GF-D8 (cell line): ENCODE data around the gene GRID1.

Experiments
- DNase-seq: peaks from one replicate; lab custom pipeline; 2025; lab: John Stamatoyannopoulos, UW

GRID1 gene

DNA sequence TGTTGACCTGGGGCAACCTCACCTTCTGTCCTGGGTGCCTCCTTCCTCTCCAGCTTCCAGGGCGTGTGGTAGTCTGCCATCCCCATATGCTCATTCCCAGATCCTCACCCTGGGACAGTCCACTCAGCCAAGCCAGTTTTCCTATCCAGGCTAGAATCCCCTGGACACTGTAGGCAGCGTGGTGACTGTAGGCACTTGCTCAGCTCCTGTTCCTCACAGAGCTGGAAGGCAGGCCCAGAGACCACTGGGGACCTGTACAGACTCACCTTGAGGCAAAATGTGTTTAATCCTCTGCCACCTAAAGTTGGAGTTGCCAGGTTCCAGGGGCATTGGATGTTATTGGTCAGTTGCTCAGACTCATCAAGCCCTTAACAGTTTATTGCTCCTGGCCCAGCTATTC is 2.4 kb upstream of the GRID1 start:
- no peak for DNase-seq

DNA sequence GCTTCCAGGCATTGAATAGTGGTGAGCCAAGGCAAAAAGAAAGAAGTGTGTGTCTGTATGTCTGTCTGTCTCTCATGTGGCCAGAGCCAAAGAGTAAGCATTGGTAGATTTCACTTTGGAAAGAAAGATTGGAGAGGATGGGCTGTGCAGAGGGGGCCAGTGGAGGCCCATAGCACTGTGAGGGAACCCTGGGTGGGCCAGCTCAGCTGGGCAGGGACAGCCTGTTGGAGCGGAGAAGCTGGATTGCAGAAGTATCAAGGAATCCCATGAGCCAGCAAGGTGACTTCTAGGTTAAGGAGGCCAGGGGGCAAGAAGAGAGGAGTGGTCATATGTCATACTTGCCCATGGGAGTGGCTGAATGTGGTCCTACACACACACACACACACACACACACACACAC is 1.5 kb upstream of the GRID1 start:
- no peak for DNase-seq

DNA sequence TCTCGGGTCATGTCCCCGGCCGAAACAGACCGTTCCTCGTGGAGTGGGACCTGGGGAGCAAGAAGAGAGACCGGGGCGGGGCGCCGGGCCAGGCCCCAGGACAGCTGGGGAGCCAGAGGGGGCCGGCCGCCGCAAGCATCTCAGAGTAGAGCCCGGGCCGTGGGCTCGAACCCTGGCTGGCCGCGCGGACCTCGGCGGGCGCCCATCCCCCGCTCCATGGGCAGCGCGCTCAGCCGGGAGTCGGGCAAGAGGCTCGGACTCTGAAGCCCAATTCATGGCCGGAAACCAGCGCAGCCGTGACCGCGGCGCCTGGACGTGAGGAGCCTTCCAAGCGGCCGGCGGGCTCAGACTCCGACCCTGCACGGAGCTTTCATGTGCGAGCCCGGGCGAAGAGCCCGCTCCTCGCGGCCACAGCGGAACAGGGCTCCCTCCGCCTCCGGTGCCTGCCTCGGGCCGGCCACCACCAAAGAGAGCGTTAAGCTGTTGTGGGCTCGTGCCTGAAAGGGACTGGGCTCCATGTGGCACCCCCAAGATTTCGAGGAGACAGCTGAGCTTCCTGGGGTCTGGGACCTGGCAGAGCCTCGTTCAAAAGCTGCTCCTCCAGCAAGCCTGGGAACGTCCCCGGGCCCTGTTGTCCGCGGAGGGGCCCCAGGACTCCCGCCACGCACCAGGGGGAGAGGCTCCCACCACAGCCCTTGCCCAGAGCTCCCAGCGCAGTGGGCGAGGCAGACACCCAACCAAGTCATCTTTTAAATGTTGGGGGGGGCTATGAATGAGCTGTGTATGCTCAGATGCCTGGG is 757 bp upstream of the GRID1 start:
- no peak for DNase-seq

DNA sequence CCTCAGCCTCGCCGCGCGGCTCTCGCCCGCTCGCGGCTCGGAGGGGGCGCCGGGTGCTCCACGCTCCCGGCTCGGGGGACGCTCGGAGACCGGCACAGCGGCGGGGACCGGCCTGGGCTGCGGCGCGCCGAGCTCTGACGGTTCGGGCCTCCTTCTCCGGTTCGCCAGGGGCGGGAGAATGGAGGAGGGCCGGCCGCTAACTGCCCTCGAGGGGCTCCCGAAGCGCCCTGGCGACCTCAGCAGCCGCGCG is 232 bp upstream of the GRID1 start:
- no peak for DNase-seq

DNA sequence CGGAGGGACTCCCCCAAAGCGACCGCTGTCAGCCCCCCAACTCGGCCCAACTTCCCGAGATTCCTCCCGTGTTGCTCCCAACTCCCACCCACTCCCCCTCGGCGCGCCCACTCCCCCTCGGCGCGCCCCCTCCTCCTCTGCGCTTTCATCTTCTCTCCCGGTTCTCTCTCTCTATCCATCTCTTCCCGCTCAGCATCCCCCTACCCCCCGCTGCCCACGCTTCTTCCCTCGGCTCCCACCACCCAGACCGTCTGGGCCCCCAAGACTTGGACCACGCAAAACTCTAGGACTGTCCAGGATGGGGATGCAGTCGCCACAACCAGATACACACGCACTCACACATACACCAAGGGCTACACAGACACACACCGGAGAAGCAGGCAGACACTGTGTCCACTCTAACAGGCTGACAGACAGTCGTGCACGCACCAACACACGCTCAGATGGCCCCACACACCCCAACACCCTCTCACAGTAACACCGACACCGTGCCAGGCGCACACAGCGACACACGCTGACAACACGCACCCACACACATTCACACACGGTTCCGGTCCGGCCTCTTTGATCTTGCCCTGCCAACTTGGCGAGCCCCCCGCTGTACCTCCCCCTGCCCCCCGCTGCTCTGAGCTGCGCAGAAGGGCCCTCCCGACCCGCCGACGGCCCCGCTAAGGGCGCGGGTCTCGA is 1.1 kb downstream of the GRID1 start:
- DNase-seq: no peak

DNA sequence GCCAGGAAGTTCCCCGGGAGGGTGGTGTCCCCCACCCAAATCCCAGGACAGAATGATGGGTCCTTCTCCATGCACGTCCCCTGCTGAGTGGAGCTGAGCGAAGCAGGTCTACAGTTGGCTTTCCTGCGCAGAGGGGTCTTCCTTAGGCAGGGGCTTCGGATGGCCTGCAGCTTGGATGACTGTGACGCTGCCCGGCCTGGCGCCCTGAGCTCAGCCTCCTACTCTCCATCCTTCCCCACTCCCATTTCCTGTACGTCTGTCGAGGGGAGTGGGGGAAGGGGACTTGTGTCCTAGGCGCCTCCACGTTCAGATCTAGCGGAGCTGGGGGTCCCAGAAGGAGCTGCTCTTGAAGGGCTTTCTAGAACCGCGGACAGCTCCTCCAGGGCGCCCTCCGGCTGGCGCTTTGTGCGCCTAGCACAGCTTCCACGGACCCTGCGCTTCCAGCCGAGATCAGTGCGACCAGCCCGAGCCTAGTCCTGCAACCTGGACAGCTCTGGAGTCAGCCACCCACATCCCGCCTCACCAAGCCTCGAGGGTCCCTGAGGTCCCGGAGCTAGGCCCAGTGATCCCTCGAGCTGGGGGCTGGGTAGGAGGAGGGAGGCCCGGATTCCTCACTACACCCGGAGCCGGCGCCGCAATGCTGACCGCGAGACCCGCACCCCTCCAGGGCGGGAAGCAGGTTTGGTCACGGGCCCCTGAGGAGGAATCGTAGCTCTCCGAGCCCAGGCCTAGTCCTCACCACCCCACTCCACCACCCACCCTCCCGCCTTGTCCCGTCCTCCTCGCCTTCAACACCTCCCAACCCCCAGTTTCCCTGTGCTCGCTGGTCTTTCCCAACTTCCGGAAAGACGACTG is 1.9 kb downstream of the GRID1 start:
- no peak for DNase-seq

DNA sequence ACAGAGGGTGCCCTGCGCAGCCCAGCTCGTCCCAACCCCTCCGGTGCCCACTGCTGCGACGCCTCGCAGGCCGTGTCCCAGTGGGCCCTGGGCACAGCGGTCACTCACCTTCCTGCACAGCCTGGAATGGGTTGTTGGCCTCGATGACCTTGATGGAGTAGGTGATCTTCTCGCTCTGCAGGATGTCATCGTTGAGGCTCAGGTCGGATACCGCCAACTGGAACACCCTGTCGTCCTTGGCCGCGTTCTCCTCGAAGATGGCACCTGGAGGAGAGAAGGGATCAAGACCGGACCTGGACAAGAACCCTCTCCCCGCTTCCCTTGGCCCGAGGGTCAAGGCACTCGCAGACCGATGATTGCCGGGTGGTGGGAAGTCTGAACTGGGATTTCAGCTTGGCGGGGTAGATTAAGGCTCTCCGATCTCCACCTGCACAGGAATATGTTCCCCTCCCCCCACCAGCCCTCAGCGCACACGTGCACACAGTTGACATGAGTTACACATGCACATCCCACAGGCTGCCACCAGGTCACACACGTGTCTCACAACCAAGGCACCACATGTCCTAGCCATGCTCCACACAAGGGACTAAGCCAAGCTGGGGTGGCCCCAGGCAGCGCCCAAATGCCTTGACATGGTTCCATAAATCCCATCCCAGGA is 2.6 kb downstream of the GRID1 start:
- DNase-seq: no peak

DNA sequence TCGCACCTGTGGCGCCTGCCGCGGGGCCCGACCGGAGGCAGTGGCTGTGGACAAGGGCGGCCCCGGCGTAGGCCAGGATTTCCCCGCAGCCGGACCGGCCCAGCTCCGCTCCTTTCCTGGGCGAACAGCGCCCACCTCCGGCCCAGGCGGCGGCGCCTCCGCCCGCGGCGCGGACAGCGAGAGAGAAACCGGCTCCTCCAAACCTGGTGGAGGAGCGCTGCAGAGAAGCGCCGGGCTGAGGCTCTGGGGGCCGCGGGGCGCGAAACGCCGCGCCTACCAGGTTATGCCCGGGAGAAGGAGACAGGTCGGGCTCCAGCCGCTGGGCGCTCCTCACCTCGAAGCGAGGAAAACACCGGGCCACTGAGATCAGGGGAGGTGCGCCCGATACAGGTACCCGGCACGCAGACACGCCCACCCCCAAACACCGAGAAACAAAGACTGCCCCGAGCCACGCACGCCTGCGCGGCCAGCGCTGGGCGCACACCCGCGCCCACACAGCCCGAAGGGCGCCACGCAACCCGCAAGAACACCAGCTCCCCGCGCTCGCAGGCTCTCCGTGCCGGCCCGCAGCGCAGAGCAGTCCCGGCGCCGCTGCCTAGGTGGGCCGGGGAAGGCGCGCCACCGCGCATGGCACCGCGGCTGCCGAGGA is 3.3 kb downstream of the GRID1 start:
- no peak for DNase-seq

DNA sequence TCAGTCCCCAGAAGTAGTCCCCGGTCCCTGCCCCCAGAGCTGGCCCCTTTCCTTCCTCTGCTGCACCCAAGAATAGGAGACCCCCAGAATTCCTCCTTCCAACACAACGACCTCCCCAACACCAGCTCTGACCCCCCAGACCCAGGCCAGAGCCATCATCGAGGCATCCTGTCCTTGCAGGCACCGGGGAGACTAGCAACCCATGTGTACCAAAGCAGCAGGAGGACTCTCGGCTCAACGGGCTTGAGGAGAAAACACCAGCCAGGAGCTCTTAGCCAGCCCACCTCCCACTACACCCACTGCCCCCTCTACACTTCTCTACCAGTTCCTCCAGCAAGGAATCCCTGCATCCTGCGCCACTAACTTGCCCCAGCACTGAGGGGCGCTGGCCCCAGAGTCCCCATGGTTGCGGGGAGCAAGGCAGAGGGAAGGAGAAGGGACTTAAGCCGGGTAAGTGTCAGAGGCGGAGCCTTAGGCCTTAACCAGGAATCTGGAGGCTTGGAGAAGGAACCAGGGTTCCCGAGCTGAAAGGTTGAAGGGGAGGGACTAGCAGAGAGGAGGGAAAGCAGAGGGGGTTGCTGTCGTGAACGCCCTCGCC is 3.9 kb downstream of the GRID1 start:
- no peak for DNase-seq

DNA sequence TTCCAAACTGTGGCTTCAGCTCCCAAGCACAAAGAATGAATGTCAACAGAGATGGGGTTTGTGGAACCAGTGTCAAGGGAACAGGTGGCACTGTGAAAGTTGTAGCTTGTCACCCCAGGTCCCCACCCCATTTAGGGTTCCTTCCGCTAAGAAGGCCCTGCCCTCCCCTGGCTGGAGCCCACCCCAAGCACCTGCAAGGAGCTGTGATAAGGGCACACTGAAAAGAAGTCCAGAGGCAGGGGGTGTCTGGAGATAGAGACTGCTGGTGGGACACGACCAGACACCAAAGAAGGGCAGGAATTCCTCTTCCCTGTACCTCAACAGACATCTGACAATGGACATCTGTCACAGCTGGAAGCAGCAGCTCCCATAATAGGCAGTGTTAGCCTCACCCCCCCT is 4.5 kb downstream of the GRID1 start:
- DNase-seq: no peak

DNA sequence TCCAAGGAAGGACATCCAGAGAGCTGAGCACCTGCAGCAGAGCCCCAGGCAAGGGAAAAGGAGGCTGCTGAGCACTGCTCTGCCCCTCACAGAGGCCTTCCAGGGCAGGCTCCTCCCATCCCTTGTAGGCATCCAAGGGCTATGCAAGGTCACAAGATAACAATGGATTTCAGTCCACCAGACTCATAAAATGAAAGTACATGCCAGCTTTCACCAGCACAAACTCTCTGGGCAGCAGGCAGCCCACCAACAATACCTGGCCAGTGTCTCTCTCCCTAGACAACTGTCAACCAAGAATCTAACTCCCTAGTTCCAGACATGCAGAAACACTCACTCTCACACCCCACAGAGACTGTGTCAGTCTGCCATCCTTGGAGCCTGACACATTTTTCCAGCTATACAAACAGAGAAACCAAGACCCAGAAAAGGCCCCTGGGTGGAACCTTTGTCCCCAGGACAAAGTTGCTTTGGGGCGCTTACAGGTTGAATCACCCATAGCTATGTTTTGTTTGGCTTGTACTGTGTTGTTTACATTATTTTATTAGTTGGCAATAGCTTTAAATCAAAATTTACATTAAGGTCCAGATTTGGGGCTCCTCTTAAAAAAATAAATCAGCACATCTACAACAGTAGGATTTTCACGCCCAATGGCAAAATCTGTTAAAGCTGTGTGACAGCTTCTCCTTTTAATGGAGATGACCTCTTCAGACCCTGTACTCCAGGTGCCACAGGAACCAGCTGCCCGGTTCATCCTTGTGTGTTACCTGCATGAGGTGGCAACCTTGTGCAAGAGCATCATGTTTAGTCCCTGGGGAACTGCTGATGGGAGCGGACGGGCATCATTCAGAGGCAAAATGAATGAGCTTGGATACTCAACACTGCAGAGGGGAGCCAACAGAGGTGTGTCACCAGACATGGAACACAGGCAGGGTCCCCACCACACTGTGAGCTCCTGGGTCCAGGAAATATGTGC is 5.2 kb downstream of the GRID1 start:
- no peak for DNase-seq

DNA sequence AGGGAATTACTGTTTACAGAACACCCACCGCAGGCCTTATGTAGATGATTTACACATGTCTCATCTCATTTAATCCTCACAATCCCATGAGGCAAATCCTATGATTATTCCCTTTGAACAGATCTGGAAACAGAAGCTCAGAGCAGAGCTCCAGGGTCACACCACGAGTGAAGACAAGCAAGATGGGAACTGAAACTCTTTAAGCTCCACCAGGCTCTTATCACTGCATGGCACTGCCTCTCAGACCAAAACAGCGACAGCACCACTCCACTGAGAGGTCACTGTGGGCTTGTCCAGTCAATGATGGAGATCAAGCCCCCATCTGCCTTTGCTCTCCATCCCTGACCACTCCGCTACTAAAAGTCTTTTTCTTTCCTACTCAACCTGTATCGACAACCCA is 5.9 kb downstream of the GRID1 start:
- no peak for DNase-seq

DNA sequence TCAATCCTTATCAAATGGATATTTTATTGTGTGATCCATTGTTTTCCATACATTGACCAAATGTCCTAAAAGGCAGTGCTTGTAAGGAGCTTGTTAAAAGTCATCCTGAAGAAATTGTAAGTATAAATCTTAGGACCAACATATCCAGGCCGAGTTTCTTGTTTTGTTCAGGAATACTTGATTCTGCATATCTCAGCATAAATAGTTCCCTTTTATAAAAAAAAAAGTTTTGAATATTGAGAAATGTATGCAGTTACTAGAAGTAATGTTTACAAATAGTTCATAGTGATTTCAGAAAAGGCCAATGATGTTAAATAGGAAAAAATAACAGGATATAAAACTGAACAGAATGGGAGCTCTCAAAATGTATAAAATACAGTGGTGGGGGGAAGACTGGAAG is 6.6 kb downstream of the GRID1 start:
- no peak for DNase-seq

DNA sequence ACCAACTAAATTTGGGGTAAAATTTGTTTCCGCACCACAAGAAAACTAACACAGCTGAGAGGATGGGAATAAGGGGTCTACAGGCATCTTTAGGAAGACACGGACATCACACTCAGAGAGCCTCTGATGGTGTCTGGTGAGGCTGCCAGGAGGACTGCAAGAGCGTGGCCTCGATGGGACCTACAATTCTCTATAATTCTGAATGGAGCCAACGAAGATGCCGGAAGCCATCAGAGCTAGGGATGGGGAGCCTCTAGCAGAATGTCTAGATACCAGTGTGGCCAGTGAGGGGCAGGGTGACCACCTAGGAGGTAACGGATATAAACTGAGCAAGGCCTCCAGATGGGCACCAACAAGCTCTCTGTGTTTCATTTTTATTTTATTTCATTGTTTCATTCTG is 7.5 kb downstream of the GRID1 start:
- no peak for DNase-seq

DNA sequence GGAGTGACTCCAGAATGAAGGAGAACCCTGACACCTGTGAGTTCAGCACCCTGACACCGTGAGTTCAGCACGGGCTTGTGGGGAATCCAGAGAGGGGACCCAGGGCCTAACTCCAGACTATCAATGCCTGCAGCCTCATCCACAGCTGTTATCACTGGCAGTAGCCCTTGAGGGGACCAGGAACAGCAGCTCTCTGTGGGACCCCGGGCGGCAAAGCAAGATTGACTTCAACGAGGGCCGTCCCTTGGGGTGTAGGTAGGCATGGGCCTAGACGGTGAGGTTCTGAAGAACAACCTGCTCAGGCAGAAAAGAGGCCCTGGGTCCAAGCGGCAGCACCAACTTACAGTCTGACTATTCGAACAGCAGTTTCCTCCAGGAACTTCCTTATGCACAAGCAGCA is 8.9 kb downstream of the GRID1 start:
- no peak for DNase-seq

DNA sequence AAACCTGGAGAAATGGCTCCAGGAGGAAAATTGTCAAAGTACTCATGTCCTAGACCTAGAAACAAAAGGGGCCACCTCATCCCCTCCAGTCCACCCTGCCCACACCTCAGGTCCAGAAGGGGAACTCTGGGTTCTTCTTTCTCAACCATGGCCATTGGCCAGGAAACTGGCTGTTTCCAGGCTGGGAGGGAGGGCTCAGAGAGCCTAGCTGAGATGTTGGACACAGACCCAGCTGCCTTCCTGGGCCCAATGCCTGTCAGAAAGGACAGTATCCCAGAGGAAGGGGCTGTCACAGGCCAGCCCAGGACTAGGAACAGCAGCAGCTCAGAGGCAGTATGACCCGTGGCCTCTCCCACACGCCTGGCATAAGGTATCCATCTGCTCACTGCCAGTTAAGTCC is 9.6 kb downstream of the GRID1 start:
- DNase-seq: no peak

DNA sequence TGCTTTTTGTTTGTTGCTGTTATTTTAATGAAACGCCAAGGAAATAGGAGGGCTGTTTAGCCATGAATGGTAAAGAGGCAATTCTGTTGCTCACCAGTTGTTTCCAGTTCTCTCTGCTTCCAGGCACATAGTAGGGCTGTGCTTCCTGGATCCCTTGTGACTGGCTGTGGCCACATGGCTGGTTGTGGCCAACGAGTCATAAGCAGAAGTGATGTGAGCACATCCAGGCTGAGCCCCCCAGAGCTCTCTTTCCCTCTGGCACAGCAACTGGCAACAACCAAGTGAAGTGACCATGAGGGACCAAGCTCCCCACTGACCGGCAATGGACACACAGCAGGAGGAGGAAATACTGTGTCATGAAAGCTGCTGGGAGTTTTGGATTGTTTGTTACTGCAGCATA is 10.3 kb downstream of the GRID1 start:
- no peak for DNase-seq

DNA sequence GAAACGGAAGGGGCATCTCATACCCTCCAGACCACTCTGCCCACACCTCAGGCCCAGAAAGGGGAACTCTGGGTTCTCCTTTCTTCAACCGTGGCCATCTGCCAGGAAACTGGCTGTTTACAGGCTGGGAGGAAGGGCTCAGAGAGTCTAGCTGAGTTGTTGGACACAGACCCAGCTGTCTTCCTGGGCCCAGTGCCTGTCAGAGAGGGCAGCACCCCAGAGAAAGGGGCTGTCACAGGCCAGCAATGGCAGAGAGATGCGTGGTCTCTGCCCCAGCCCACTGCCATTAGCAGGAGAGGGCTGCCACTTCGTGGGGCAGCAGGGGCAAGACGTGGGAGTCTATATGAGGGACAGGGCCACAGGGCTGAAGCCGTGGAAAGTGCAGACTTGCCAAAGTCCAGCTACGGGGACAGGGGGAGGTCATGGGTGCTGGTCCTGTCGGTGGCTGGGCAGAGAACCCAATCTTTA is 11.0 kb downstream of the GRID1 start:
- peak; percentile 67 for DNase-seq

DNA sequence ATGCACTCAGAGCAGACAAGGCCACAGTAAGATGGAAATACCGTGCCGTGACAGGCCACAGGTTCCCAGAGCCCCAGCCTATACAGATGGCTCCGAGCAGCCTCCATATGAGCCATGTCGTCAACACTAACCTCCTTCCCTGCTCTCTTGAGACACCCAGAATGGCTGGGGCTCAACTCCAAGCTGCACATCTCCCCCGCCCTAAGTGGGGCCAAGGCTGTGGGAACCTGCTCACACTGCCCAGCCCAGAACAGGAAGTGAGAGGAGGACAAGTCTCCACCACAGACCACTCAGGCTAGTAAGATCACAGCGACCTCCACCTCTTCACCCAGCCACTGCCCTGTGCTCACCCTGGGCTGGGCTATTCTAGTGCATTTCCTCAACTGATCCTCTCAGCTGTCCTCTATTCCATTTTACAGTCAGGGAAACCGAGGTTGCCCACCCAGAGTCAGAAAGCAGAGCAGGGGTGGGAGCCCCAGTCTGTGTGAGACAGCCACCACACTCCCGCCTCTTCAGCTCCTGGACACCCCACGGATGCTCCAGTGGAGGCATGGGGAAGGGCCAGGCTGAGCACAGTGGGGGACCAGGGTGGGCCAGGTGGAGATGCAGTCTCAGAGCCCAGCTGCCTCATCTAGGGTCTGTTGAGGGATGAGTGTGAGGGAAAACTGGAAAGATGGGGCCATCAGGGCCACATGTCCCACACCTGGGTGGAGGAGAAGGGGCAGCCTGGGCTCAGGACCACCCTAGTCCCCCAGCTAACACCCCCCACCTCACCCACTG is 11.6 kb downstream of the GRID1 start:
- no peak for DNase-seq
